ENCODE data around the gene SPAG8.

SPAG8 gene

GRCh38 chr9:35771534-35771933 is 40.5 kb downstream of the SPAG8 start:
- DNase-seq = no peak

- DNase-seq = no peak
Observed at GRCh38 chr9:35771075-35771433, 41.0 kb downstream of the SPAG8 start.

GRCh38 chr9:35769763-35770162 is 42.3 kb downstream of the SPAG8 start:
- DNase-seq = no peak

GRCh38 chr9:35767458-35767857 is 44.6 kb downstream of the SPAG8 start:
- DNase-seq = no peak

- no peak for DNase-seq
Observed at GRCh38 chr9:35766997-35767396, 45.1 kb downstream of the SPAG8 start.

GRCh38 chr9:35763803-35764202 is 48.3 kb downstream of the SPAG8 start:
- no peak for DNase-seq

- DNase-seq = no peak
Observed at GRCh38 chr9:35763181-35763580, 48.9 kb downstream of the SPAG8 start.

GRCh38 chr9:35760651-35761050 is 51.4 kb downstream of the SPAG8 start:
- no peak for DNase-seq

- DNase-seq = no peak
Observed at GRCh38 chr9:35759795-35760194, 52.3 kb downstream of the SPAG8 start.
